GM12878 (cell line): ENCODE measurements around the gene SF3B2. TPM values are rescaled to one million over a fixed set of nuclear protein-coding genes. Genes with fewer than 3 reads are reported as not detected.

Source experiments
- ATAC-seq: fragments of 200-7000 bp; cut with Tn5 transposase; 3 replicates; pipeline ENCODE4 v1.9.1; 2020; ENCODE audit warnings: mild to moderate bottlenecking, moderate library complexity
- BruUV-seq: library from RNA; stranded (reverse); fragments of 400-500 nt; replicated peaks from 2 replicates; lab custom pipeline; 2021; lab: Mats Ljungman, UMichigan
- CTCF ChIA-PET: fragments of 300-600 bp; sonication (Branson Sonifier 250); formaldehyde crosslinking; extraction: SDS; loops from one replicate; lab custom pipeline; 2021; ENCODE audit warnings: inconsistent platforms; lab: Yijun Ruan, JAX
- POLR2A ChIA-PET: fragments of 350-600 bp; formaldehyde crosslinking; extraction: SDS; loops from one replicate; lab custom pipeline; 2021; ENCODE audit warnings: inconsistent platforms; lab: Charles Lee
- RAD21 ChIA-PET: fragments of 300-600 bp; sonication (Branson Sonifier 250); formaldehyde crosslinking; loops from one replicate; lab custom pipeline; 2023; ENCODE audit warnings: antibody characterized with exemption; ENCODE audit not compliant: unreplicated experiment; lab: Charles Lee
- SMC1A ChIA-PET: fragments of 300-600 bp; sonication (Branson Sonifier 250); formaldehyde crosslinking; loops from one replicate; lab custom pipeline; 2023; ENCODE audit not compliant: unreplicated experiment, uncharacterized antibody; lab: Charles Lee
- DNase-seq: peaks from one replicate; pipeline ENCODE4 v3.0.0-alpha.2; 2011; ENCODE audit warnings: low read depth, low spot score
- FAIRE-seq: peaks from 3 replicates; lab custom pipeline; 2011; peaks lifted over from hg19 to GRCh38; lab: Jason Lieb, UNC
- H2AFZ ChIP-seq: 2 replicates; pipeline ENCODE4 v1.6.0; 2011; ENCODE audit warnings: low read depth, low read length, control low read depth; ENCODE audit not compliant: control insufficient read depth
- H3K27ac ChIP-seq: 2 replicates; pipeline ENCODE4 v1.5.1; 2011; ENCODE audit warnings: control low read depth; ENCODE audit not compliant: control insufficient read depth, insufficient read depth
- H3K27me3 ChIP-seq, 2 experiments: replicated peaks in 1 of 2; 2 replicates each; pipeline versions ENCODE4 v1.6.0 to v1.6.1; 2011; ENCODE audit warnings: low read length in 1 of 2; ENCODE audit not compliant: control insufficient read depth in 2 of 2, insufficient read depth in 2 of 2
- H3K36me3 ChIP-seq, 2 experiments: 2 replicates each; pipeline ENCODE4 v1.5.1; 2011; ENCODE audit warnings: low read length in 1 of 2; ENCODE audit not compliant: control insufficient read depth in 2 of 2, insufficient read depth in 2 of 2
- H3K4me1 ChIP-seq: 2 replicates; pipeline ENCODE4 v1.6.1; 2011; ENCODE audit warnings: mild to moderate bottlenecking, low read length, moderate library complexity, mixed read lengths; ENCODE audit not compliant: control insufficient read depth, insufficient read depth
- H3K4me2 ChIP-seq: 2 replicates; pipeline ENCODE4 v1.6.0; 2011; ENCODE audit warnings: control low read depth; ENCODE audit not compliant: control insufficient read depth, insufficient read depth
- H3K4me3 ChIP-seq: fragments of 200-600 bp; sonication (generic); 2 replicates; pipeline ENCODE4 v1.5.1; 2016
- H3K79me2 ChIP-seq: 2 replicates; pipeline ENCODE4 v1.6.0; 2011; ENCODE audit warnings: low read length; ENCODE audit not compliant: control insufficient read depth, insufficient read depth
- H3K9ac ChIP-seq: 2 replicates; pipeline ENCODE4 v1.8.0; 2011; ENCODE audit warnings: low read length, control low read depth, mixed read lengths; ENCODE audit not compliant: control insufficient read depth, insufficient read depth
- H3K9me3 ChIP-seq: replicated peaks from 3 replicates; pipeline ENCODE4 v1.5.1; 2011; ENCODE audit warnings: mild to moderate bottlenecking, low read length; ENCODE audit not compliant: control insufficient read depth, insufficient read depth
- H4K20me1 ChIP-seq: 2 replicates; pipeline ENCODE4 v1.6.0; 2011; ENCODE audit not compliant: control insufficient read depth, insufficient read depth
- GATAD2B ChIP-seq: fragments of 450-650 bp; conservative IDR thresholded peaks from 2 replicates; pipeline ENCODE4 v1.6.1; 2017; ENCODE audit warnings: low read depth, mild to moderate bottlenecking, moderate library complexity
- IKZF1 ChIP-seq: fragments of 450-650 bp; conservative IDR thresholded peaks from 2 replicates; pipeline ENCODE4 v1.6.1; 2017; ENCODE audit warnings: antibody characterized with exemption, mild to moderate bottlenecking
- IKZF2 ChIP-seq, 2 experiments: fragments of 450-650 bp; IDR thresholded peaks; 2 replicates each; pipeline ENCODE4 v1.6.1; 2017; ENCODE audit warnings: mild to moderate bottlenecking in 2 of 2, moderate library complexity in 2 of 2
- MEF2A ChIP-seq: IDR thresholded peaks from 2 replicates; pipeline ENCODE4 v1.6.1; 2011; ENCODE audit warnings: low read depth, mild to moderate bottlenecking, low read length, moderate library complexity; ENCODE audit not compliant: insufficient read depth
- POLR2A ChIP-seq: IDR thresholded peaks from 2 replicates; pipeline ENCODE4 v1.6.1; 2011; ENCODE audit warnings: low read depth, mild to moderate bottlenecking, low read length
- RAD21 ChIP-seq: IDR thresholded peaks from 2 replicates; pipeline ENCODE4 v1.6.1; 2011; ENCODE audit warnings: mild to moderate bottlenecking, low read depth, low read length, moderate library complexity; ENCODE audit not compliant: insufficient read depth
- SIX5 ChIP-seq: IDR thresholded peaks from 2 replicates; pipeline ENCODE4 v1.6.1; 2011; ENCODE audit warnings: mild to moderate bottlenecking, low read depth, low read length, moderate library complexity; ENCODE audit not compliant: severe bottlenecking
- SMARCA5 ChIP-seq: fragments of 450-650 bp; IDR thresholded peaks from 2 replicates; pipeline ENCODE4 v1.6.1; 2017; ENCODE audit warnings: mild to moderate bottlenecking
- SMC3 ChIP-seq: IDR thresholded peaks from 2 replicates; pipeline ENCODE4 v1.6.1; 2011; ENCODE audit warnings: low read length, improper control_type of control experiment, borderline replicate concordance
- WRNIP1 ChIP-seq: IDR thresholded peaks from 2 replicates; pipeline ENCODE4 v1.6.1; 2011; ENCODE audit warnings: low read depth, low read length, improper control_type of control experiment, borderline replicate concordance
- WGBS: methylation state at CpG from one replicate; pipeline ENCODE4 v1.1.6; 2016; ENCODE audit warnings: low lambda C conversion rate; ENCODE audit not compliant: insufficient replicate concordance, insufficient coverage; ENCODE audit errors: missing lambda C conversion rate; 5-methylcytosine and 5-hydroxymethylcytosine counted together
- in situ Hi-C: fragments of 300-500 bp; cut with MboI; formaldehyde crosslinking; loops from 9 replicates; pipeline ENCODE4 v1.14.3; 2018; ENCODE audit warnings: mixed read lengths
- intact Hi-C: fragments of 100-400 bp; cut with micrococcal nuclease; formaldehyde crosslinking; loops from one replicate; pipeline ENCODE4 v1.14.2; 2022; ENCODE audit not compliant: unreplicated experiment
- polyA plus RNA-seq, 11 experiments: library from polyadenylated mRNA; depleted of rRNA in 4 of 11; unstranded in 6 of 11; stranded (reverse) in 5 of 11; fragments of >200 nt; fragmentation: Nextera tagmentation in 4 of 11; fragmentation: Illumina TruSeq in 1 of 11; extraction: Ambion mirVana in 4 of 11; extraction: Trizol in 1 of 11; gene quantifications; 1 replicate in 1 of 11; 2 replicates in 10 of 11; pipeline versions ENCODE4 v1.2.1 to v1.2.3, GENCODE V29; 2011 to 2016; ENCODE audit warnings: inconsistent platforms in 2 of 11, missing spikeins in 2 of 11, low read depth in 1 of 11
- total RNA-seq, 4 experiments: library from RNA; depleted of rRNA in 3 of 4; stranded (reverse); fragments of >200 nt in 3 of 4; fragmentation: Illumina TruSeq in 1 of 4; extraction: Trizol in 1 of 4; gene quantifications; 2 replicates each; pipeline versions ENCODE4 v1.2.1 to v1.2.3, GENCODE V29; 2013 to 2021
- TF ChIP-seq, protein P1 (sequence below), 3 experiments: IDR thresholded peaks in 2 of 3; conservative IDR thresholded peaks in 1 of 3; 2 replicates each; pipeline ENCODE4 v1.5.1; 2011; ENCODE audit warnings: low read depth in 3 of 3, low read length in 3 of 3, mild to moderate bottlenecking in 3 of 3, control low read depth in 2 of 3, moderate library complexity in 2 of 3, inconsistent platforms in 1 of 3, mixed read lengths in 1 of 3; ENCODE audit not compliant: control insufficient read depth in 2 of 3, insufficient read depth in 1 of 3; ENCODE audit errors: extremely low read depth in 1 of 3
- TF ChIP-seq, protein P2 (sequence below): fragments of 450-650 bp; IDR thresholded peaks from 2 replicates; pipeline ENCODE4 v1.6.1; 2017; ENCODE audit warnings: mild to moderate bottlenecking

The SF3B2 gene
- total and polyA plus RNA-seq, 10 of the 15 experiments (the other 5 are each of a cell fraction or from before 2014, with no cell fraction given), result 56.3 to 245 (median 144) TPM

DNA sequence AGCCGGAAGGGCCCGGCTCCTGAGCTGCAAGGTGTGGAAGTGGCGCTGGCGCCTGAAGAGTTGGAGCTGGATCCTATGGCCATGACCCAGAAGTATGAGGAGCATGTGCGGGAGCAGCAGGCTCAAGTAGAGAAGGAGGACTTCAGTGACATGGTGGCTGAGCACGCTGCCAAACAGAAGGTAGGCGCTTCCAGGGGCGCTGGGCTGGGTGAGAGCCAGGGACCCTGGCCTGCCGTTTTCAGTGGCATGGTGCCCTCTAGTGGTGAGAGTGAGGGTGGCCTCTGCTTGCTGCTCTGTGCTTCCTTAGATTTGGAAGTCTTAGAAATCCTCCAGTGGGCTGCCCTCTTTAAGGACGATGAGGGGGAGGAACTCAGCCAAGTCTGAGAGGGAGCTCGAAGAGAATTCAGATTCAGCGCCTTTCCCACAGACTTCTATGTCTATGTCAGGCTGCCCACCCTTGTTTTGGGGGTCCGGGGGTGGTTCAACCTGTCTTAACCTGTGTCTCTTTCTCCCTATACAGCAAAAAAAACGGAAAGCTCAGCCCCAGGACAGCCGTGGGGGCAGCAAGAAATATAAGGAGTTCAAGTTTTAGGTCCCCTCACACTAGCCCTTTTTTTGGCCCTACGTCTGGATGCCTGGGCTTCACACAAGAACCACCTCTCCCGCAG, 16.1 kb downstream of the SF3B2 start:
- in situ Hi-C loops, result loop anchor here (5.0 kb wide), 1 partner anchor 64 kb away; no protein-coding TSS in a partner anchor
- Histone ChIP-seq H3K4me1 (peaks cover 21% of the 10 kb centered on the region), H3K36me3 (peaks cover 20 to 46% of the 10 kb centered on the region in 2 experiments), H2AFZ (no peak overlapping the region), H3K4me2 (peak overlapping the region; percentile 90), H3K9me3 (peaks cover 4% of the 10 kb centered on the region; the same call in 2 of the 3 replicates), H3K4me3 (no peak overlapping the region), H3K79me2 (peaks cover 34% of the 10 kb centered on the region), H3K9ac (peak overlapping the region; percentile 70), H3K27ac (peak overlapping the region; percentile 83), H4K20me1 (no peaks in the 10 kb centered on the region), H3K27me3 (no peaks in the 10 kb centered on the region)
- DNase-seq (no peak), FAIRE-seq (peak; percentile 83), ATAC-seq (peak; percentile 58)
- CTCF ChIA-PET, result interaction anchor here (0.6 to 20.0 kb wide), 30 partner anchors 9 to 356 kb away, joined by 3 to 195 read pairs (median 6); partner anchors contain the start of genes CCDC85B, KAT5, SF3B2 and YIF1A
- intact Hi-C loops, result loop anchor here (2.0 kb wide), 1 partner anchor 59 kb away; no protein-coding TSS in a partner anchor
- no TSS peak for BruUV-seq
- peak; percentile 62 for TF ChIP-seq RAD21
- TF ChIP-seq SMARCA5, result peak; percentile 41; the same call in 1 of the 2 replicates
- TF ChIP-seq IKZF2 (IDR thresholded peaks at IDR 0.05), result 0 out of 4 replicates have a peak, but pooled peaks of 1 of the 2 experiments have one; percentile 34
- TF ChIP-seq WRNIP1, result 0 out of 2 replicates have a peak, but pooled peaks have one; percentile 32
- peak; percentile 30; the same call in 1 of the 2 replicates for TF ChIP-seq POLR2A
- TF ChIP-seq SMC3, result peak; percentile 60; the same call in 1 of the 2 replicates
- TF ChIP-seq SIX5, result no peak
- TF ChIP-seq, protein P1, sequence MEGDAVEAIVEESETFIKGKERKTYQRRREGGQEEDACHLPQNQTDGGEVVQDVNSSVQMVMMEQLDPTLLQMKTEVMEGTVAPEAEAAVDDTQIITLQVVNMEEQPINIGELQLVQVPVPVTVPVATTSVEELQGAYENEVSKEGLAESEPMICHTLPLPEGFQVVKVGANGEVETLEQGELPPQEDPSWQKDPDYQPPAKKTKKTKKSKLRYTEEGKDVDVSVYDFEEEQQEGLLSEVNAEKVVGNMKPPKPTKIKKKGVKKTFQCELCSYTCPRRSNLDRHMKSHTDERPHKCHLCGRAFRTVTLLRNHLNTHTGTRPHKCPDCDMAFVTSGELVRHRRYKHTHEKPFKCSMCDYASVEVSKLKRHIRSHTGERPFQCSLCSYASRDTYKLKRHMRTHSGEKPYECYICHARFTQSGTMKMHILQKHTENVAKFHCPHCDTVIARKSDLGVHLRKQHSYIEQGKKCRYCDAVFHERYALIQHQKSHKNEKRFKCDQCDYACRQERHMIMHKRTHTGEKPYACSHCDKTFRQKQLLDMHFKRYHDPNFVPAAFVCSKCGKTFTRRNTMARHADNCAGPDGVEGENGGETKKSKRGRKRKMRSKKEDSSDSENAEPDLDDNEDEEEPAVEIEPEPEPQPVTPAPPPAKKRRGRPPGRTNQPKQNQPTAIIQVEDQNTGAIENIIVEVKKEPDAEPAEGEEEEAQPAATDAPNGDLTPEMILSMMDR (IDR thresholded peaks at IDR 0.05 in 2 of 3, conservative IDR thresholded peaks at IDR 0.05 in 1 of 3; ENCODE audit: control insufficient read depth in 2 of 3, extremely low read depth in 1 of 3, insufficient read depth in 1 of 3, low read depth in 3 of 3, low read length in 3 of 3), result peak; percentile 79 to 88 (median 82)
- TF ChIP-seq, protein P2, sequence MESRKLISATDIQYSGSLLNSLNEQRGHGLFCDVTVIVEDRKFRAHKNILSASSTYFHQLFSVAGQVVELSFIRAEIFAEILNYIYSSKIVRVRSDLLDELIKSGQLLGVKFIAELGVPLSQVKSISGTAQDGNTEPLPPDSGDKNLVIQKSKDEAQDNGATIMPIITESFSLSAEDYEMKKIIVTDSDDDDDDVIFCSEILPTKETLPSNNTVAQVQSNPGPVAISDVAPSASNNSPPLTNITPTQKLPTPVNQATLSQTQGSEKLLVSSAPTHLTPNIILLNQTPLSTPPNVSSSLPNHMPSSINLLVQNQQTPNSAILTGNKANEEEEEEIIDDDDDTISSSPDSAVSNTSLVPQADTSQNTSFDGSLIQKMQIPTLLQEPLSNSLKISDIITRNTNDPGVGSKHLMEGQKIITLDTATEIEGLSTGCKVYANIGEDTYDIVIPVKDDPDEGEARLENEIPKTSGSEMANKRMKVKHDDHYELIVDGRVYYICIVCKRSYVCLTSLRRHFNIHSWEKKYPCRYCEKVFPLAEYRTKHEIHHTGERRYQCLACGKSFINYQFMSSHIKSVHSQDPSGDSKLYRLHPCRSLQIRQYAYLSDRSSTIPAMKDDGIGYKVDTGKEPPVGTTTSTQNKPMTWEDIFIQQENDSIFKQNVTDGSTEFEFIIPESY, result no peak; the same call in 1 of the 2 replicates
- TF ChIP-seq IKZF1, result peak; percentile 10
- 0 out of 2 replicates have a peak, but pooled peaks have one; percentile 63 for TF ChIP-seq GATAD2B
- TF ChIP-seq MEF2A, result no peak
- WGBS, result 47% methylated on average over 17 of the region's 17 CpGs
- POLR2A ChIA-PET, result interaction anchor here (0.6 to 6.3 kb wide), 17 partner anchors 9 to 178 kb away, joined by 3 to 56 read pairs (median 4); partner anchors contain the start of gene SF3B2
- SMC1A ChIA-PET, result interaction anchor here (0.6 to 17.7 kb wide), 15 partner anchors 8 to 153 kb away, joined by 3 to 265 read pairs (median 5); partner anchors contain the start of genes BANF1, EIF1AD and SF3B2
- RAD21 ChIA-PET, result interaction anchor here (0.9 to 7.3 kb wide), 17 partner anchors 9 to 208 kb away, joined by 3 to 81 read pairs (median 4); partner anchors contain the start of genes MUS81 and SF3B2
